Kidney tubule cell (primary cell): ENCODE results near the gene MAFB.

Experiments used
- DNase-seq: peaks from one replicate; pipeline ENCODE4 v3.0.0-alpha.2; 2018; ENCODE audit warnings: low spot score

Gene MAFB

GRCh38 chr20:40681165-40681564 lies 7.9 kb downstream of the MAFB start:
- DNase-seq = no peak

- DNase-seq = no peak
Measured at GRCh38 chr20:40680161-40680959, 8.7 kb downstream of the MAFB start.

GRCh38 chr20:40679184-40679583 lies 9.9 kb downstream of the MAFB start:
- no peak for DNase-seq

- no peak for DNase-seq
Measured at GRCh38 chr20:40678286-40678875, 10.7 kb downstream of the MAFB start.

DNA sequence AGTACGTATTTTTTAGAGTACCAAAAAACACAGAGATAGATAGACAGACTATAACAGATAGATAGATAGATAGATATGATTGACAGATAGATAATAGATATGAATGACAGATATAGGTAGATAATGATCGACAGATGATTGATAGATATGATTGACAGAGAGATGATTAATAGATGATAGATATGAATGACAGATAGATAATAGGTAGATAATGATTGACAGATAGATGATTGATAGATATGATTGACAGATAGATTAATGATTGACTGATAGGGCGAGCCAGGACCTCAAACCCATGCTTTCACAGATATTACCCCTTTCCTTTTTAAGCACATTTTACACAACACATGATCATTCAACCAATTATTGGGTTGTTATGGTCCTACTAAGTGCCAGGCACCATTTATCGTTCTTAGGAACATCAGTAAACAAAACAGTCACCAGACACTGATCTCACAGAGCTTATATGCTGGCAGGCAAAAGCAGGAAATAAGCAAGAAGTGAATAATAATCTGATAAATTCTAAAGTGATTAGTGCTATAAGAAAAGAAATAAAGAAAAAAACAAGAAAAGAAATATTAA lies 11.6 kb downstream of the MAFB start:
- DNase-seq = no peak

GRCh38 chr20:40676491-40677269 lies 12.4 kb downstream of the MAFB start:
- DNase-seq = no peak

- DNase-seq = no peak
Measured at GRCh38 chr20:40675599-40676221, 13.3 kb downstream of the MAFB start.

DNA sequence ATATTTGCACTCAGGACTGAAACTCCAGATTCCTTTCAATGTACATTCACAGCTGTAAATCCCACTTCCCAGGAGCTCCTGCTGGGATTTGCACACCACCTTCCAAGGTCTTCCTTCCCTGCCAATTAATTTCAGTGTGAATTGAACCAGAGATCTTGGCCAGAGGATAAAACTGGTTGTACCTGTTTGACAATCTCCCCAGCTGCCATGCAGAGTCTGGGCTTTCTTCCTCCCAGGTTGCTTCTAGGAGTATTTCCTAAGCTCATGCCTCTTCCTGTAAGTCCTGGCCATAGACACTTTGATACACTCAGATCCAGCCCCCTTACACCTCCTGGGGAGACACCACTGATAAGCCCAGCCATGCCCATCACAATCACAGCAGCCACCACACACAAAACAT lies 15.6 kb downstream of the MAFB start:
- DNase-seq = no peak

DNA sequence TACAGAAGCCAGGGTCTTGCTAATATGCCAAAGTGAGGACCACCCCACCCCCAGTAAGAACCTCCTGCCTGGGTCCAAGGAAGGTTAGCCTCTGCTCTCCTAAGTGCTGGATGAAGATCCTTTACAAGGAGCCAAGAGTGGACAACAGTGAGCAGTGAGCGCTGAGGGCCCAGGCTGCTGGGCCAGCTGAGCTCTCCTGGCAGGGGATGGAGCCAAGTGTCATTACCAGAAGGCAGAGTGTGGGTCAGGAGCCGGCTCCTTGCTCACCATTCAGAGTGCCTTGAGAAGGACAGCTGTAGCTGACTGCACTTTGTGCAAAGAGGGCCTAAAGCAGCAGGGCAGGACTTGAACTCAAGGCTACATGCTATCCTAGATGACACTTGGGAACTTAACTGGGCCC lies 16.9 kb downstream of the MAFB start:
- no peak for DNase-seq

GRCh38 chr20:40670253-40670652 lies 18.8 kb downstream of the MAFB start:
- DNase-seq = no peak

DNA sequence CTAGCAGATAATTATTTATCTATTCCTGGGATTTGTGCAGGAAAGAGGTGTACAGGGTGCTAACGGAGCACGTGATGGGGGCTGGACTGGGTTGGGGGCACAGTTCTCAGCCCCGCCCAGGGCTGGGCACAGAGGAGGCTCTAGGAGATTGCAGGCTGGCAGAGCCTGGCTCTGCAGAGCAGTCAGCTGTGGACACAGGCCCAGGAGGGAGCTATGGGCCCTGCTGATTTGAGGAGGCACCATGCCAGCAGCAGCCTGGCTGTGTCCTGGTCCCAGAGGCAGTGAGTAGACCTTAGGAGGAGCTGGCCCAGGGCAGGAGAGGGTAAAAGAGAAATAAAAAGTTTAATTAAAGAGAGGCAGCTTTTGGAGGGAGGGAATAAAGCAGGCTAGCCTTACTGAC lies 19.3 kb downstream of the MAFB start:
- no peak for DNase-seq

GRCh38 chr20:40668449-40669228 lies 20.4 kb downstream of the MAFB start:
- DNase-seq = peak; percentile 30

GRCh38 chr20:40667503-40667902 lies 21.5 kb downstream of the MAFB start:
- no peak for DNase-seq

- no peak for DNase-seq
Measured at GRCh38 chr20:40666336-40666735, 22.7 kb downstream of the MAFB start.

- DNase-seq = no peak
Measured at GRCh38 chr20:40664891-40665290, 24.1 kb downstream of the MAFB start.

DNA sequence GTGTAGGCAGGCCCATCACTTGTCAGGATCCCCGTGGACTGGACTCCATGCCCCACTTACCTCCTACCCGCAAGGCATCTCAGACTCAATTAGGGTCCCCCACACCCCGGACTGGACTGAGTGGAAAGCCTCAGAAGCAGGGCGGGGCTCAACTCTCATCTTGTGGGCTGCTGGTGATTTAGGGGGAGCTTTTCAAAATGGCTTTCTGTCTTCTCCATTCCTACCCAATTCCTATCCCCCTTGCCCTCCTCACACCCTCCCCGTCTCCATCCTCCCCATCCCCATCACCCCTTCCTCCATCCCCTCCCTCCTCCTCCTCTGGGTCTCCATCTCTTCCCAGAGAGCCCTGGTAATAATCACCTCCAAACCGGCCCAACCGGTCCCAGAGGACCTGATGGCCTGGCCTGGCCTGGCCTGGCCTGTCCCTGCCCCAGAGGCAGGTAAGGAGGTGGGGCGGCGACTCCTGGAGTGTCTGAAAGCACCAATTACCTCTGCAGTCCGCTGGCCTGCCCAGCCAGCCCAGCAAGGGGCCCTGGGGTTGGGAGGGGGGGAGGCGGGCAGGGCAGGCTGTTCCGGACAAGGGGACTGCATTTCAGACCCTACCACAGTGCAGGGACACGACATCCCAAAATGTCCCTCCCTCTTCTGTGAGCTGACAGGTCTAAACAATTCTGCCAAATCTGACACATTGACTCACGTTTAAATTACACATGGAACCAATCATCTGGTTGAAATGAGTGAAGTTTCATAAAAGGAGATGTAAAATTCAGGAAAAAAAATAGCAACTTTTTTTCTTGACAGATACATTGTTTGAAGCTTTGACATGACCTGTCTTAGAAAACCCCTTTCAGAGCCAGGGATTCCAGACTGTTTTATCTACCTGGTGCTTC lies 24.8 kb downstream of the MAFB start:
- no peak for DNase-seq

GRCh38 chr20:40663304-40663790 lies 25.7 kb downstream of the MAFB start:
- no peak for DNase-seq

DNA sequence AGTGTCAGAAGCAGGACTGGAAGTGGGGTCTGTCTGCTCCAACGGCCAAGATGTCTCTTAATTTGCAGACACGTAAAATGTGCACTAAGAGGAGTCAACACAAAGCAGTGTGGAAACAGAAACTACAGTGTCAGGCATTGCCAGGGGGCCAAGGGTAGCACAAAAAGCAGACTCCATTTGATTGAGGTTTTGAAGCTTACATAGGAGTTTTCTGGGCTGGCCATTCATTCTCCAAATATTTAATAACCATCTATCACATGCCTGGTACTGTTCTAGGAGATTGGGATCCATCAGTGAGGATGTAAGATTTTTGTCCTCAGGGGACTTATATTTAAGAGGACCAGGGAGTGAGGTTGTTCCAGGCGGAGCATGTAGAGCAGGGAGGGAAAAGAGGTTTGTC lies 29.5 kb downstream of the MAFB start:
- no peak for DNase-seq

GRCh38 chr20:40658509-40658908 lies 30.5 kb downstream of the MAFB start:
- no peak for DNase-seq

- DNase-seq = no peak
Measured at GRCh38 chr20:40657526-40657925, 31.5 kb downstream of the MAFB start.
